Astrocyte of the spinal cord (primary cell): ENCODE results near the gene ACAP1.

Experiments
- DNase-seq: peaks from one replicate; pipeline ENCODE4 v3.0.0; 2011; ENCODE audit warnings: low read depth, low spot score
- H3K4me3 ChIP-seq: 2 replicates; pipeline ENCODE4 v1.5.1; 2011; ENCODE audit warnings: low read depth, mild to moderate bottlenecking, low read length, moderate library complexity
- in situ Hi-C: cut with HindIII; loops from 2 replicates; pipeline ENCODE4 v1.10.0; 2017; ENCODE audit warnings: low sequenced_read_pairs
- TF ChIP-seq, protein P1 (sequence below): IDR thresholded peaks from 2 replicates; pipeline ENCODE4 v1.5.1; 2012; ENCODE audit warnings: low read depth, mild to moderate bottlenecking, low read length, inconsistent platforms

Gene ACAP1

DNA sequence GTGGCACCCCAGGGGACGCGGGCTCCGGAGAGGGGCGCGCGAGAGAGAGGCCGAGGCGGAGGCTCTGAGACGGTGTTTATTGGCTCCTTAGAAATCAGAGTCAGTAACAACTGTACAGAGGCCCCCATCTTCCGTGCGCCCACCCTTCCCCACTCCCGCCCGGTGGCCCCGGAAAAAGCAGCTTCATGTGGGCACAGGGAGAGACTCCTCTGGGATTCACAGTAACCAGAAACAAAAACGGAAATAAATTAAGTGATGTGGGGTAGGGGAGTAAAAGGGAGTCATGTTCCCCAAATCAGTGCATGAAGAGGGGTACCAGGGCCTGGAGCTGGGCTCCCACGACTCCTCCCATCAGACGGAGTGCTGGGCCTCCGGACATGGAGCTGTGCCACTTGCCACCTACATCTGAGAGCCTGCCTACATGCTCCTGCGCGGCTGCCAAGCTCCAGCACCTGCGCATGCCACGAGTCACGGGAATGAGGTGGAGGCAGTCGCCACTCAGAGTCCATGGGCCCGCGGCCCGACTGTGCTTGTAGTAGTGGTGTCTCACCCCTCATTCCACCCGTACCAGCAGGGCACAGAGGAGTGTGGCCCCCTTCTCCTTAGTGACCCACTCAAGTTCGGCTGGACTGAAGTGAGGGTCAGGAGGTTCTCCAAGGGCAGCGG, 20.6 kb upstream of the ACAP1 start:
- TF ChIP-seq, protein P1, sequence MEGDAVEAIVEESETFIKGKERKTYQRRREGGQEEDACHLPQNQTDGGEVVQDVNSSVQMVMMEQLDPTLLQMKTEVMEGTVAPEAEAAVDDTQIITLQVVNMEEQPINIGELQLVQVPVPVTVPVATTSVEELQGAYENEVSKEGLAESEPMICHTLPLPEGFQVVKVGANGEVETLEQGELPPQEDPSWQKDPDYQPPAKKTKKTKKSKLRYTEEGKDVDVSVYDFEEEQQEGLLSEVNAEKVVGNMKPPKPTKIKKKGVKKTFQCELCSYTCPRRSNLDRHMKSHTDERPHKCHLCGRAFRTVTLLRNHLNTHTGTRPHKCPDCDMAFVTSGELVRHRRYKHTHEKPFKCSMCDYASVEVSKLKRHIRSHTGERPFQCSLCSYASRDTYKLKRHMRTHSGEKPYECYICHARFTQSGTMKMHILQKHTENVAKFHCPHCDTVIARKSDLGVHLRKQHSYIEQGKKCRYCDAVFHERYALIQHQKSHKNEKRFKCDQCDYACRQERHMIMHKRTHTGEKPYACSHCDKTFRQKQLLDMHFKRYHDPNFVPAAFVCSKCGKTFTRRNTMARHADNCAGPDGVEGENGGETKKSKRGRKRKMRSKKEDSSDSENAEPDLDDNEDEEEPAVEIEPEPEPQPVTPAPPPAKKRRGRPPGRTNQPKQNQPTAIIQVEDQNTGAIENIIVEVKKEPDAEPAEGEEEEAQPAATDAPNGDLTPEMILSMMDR, result no peak
- DNase-seq, result no peak
- in situ Hi-C loops, result no loop called here
- H3K4me3 ChIP-seq, result peak overlapping the region; percentile 59

GRCh38 chr17:7317161-7317803, 19.0 kb upstream of the ACAP1 start:
- in situ Hi-C loops, result no loop called here
- DNase-seq, result no peak
- TF ChIP-seq, protein P1, result no peak
- H3K4me3 ChIP-seq, result no peak overlapping the region

DNA sequence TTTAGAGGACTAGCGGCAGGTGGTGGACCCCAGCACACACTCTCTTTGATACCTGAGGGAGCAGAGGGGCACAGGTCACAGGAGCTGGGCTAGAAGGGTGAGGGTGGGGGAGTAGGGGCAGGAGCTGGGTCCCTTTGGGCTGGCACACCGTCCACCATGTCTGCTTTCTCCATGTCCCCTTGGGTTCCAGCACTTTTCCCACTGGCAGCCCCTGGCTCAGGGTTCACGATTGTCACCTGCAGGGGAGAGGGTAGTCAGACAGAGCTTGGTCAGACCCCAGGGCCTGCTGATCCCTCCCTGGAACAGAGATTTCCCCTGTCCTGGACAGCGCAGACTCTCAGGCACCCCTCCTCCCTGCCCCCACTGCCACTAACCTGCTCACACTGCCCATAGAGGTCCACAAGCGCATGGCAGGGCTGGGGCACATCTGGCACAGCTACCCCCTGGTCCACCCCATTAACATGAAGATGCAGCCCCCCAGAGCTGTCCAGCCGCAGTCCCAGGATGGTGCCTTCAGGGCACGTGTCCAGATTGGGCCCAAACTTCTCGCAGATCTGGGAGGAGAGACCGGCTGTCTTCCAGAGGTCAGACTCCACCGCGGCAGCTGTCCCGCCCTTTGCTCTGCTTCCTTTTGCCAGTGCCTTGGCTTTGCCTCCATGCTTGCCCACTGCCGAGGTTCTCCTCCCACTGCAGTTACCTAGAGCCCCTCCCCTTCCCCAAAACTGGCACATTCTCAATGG, 18.0 kb upstream of the ACAP1 start:
- TF ChIP-seq, protein P1, result no peak
- no peak for DNase-seq
- in situ Hi-C loops, result no loop called here
- no peak overlapping the region for H3K4me3 ChIP-seq

DNA sequence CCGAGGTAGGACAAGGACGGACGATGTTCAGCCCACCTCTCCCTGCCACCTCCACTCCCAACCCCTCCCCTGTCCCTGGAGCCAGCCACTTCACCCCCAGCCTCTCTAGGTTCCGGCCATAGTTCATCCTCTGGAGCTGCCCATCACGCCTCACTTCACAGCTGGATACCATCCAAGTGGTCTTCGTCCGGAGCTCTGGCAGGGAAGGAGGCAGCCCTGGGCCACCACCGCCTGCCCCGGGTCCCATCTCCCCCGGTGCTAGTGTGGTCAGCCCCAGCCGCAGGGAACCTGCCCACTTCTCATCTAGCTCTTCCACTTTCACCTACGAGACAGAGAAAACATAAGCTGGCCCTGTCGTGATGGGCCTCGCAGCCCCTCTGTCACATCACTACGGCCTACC, 14.9 kb upstream of the ACAP1 start:
- H3K4me3 ChIP-seq, result no peak overlapping the region
- no peak for DNase-seq
- in situ Hi-C loops, result no loop called here
- TF ChIP-seq, protein P1, result no peak

DNA sequence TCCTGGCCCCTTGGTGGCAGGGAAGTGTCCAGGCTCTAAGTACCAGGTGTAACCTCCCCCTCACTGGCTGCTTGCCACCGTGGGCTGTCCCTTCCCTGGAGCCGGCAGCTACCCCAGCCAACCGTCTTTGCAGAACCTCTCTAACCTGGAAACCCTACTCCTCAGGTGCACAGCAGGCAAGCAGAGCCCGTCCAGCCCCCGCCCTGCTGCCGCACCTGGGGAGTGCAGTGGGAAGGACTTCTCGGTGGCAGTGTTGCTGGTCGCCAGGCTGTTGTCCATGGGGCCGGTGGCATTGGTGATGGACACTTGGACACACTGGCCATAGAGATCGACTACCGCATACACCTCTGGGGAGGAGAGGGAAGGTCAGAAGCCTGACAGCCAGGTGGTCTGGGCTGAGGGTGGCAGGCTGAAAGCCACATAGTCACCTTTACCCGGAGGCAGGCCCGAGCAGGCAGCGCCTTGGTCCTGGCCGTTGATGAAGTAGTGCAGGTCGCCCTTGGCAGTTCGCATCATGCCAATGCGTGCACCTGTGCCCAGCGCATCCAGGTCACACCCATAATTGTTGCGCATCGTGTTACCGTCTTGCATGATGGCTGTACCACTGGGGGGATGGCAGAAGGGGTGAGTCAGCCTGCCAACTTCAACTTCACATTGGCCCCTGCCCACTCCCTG, 13.7 kb upstream of the ACAP1 start:
- no peak for DNase-seq
- TF ChIP-seq, protein P1, result no peak
- H3K4me3 ChIP-seq, result no peak overlapping the region
- in situ Hi-C loops, result no loop called here

DNA sequence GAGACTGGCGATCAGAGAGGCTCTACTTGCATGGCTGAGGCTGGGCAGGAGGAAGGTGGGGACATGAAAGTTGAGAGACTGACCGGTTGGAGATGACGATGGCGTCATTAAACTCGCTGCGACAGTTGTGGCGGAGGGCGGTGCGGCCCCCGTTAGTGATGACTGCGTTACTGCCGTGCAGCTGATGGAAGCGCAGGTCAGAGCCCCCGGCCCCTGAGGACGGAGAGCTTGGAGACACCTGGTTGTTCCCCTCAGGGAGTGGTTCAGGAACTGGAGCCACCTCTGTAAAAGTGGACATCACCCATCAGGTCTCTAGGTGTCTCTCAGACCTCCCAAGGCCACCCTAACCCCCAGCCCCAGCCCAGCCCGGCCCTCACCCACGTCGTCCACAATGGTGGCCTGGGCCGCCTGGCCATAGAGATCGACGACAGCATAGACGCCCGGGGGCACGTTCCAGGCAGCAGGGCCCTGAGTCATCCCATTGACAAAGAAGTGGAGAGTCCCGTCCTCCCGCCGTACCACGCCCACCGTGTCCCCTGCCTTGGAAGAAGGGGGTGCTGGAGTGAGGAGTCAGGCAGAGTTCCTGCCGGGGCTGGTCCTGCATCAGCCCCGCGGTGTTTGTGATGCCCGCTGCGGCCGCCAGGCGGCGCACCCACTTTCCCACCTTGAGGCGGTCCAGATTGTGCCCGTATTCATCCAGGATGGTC, 12.4 kb upstream of the ACAP1 start:
- H3K4me3 ChIP-seq, result no peak overlapping the region
- DNase-seq, result peak; percentile 38
- in situ Hi-C loops, result no loop called here
- TF ChIP-seq, protein P1, result peak; percentile 95
